Liver (tissue), 9 donors: ENCODE data around the gene HDGFL3. TPM values are rescaled to one million over a fixed set of nuclear protein-coding genes. Genes with fewer than 3 reads are reported as not detected.
"Not testable (repeated sequence)": the region's sequence is repeated elsewhere in the genome, so short reads cannot be mapped to it uniquely, and the experiment has no call there.

Source experiments
- DNase-seq: peaks from one replicate; pipeline ENCODE4 v3.0.0-alpha.2; 2017; ENCODE audit warnings: low spot score
- H3K27ac ChIP-seq, 2 donors: one replicate each; pipeline ENCODE4 v1.7.0; 2013; ENCODE audit warnings: inconsistent platforms in 2 of 2, low read length in 2 of 2, control low read depth in 1 of 2, low read depth in 1 of 2, mild to moderate bottlenecking in 1 of 2
- H3K27me3 ChIP-seq, 4 donors: one replicate each; pipeline versions ENCODE4 v1.6.1 to v1.7.0; 2013; ENCODE audit warnings: low read length in 3 of 4, inconsistent platforms in 1 of 4, mild to moderate bottlenecking in 1 of 4, moderate library complexity in 1 of 4; ENCODE audit not compliant: control insufficient read depth in 4 of 4, insufficient read depth in 4 of 4
- H3K36me3 ChIP-seq, 4 donors: one replicate each; pipeline versions ENCODE4 v1.6.1 to v1.7.0; 2013; ENCODE audit warnings: low read length in 3 of 4, mild to moderate bottlenecking in 3 of 4, low read depth in 1 of 4, moderate library complexity in 1 of 4; ENCODE audit not compliant: control insufficient read depth in 4 of 4, insufficient read depth in 3 of 4
- H3K4me1 ChIP-seq, 4 donors: one replicate each; pipeline versions ENCODE4 v1.6.1 to v1.7.0; 2013; ENCODE audit warnings: low read length in 3 of 4, mild to moderate bottlenecking in 3 of 4, moderate library complexity in 1 of 4; ENCODE audit not compliant: control insufficient read depth in 4 of 4, insufficient read depth in 4 of 4
- H3K4me3 ChIP-seq, 3 donors: one replicate each; pipeline versions ENCODE4 v1.6.1 to v1.7.0; 2013; ENCODE audit warnings: low read length in 3 of 3, control low read depth in 1 of 3, low read depth in 1 of 3, mild to moderate bottlenecking in 1 of 3
- H3K9ac ChIP-seq, 2 donors: one replicate each; pipeline ENCODE4 v1.7.0; 2013; ENCODE audit warnings: low read length in 2 of 2, mild to moderate bottlenecking in 2 of 2, moderate library complexity in 2 of 2, control low read depth in 1 of 2, low read depth in 1 of 2
- H3K9me3 ChIP-seq, 4 donors: one replicate each; pipeline versions ENCODE4 v1.6.1 to v1.7.0; 2013; ENCODE audit warnings: low read length in 3 of 4; ENCODE audit not compliant: control insufficient read depth in 4 of 4
- FOXA1 ChIP-seq: IDR thresholded peaks from 2 replicates; pipeline ENCODE4 v1.6.1; 2016; ENCODE audit warnings: antibody characterized with exemption
- GABPA ChIP-seq, 2 donors: IDR thresholded peaks in 1 of 2; conservative IDR thresholded peaks in 1 of 2; 2 replicates each; pipeline ENCODE4 v1.6.1; 2016; ENCODE audit warnings: antibody characterized with exemption in 2 of 2, mild to moderate bottlenecking in 1 of 2, moderate library complexity in 1 of 2
- HNF4A ChIP-seq, 2 donors: conservative IDR thresholded peaks; 2 replicates each; pipeline ENCODE4 v1.6.1; 2016; ENCODE audit warnings: antibody characterized with exemption in 2 of 2, mild to moderate bottlenecking in 2 of 2
- JUND ChIP-seq, 2 donors: IDR thresholded peaks; 2 replicates each; pipeline ENCODE4 v1.6.1; 2016; ENCODE audit warnings: antibody characterized with exemption in 2 of 2
- MAX ChIP-seq: IDR thresholded peaks from 2 replicates; pipeline ENCODE4 v1.6.1; 2016; ENCODE audit warnings: antibody characterized with exemption
- NR2F2 ChIP-seq: IDR thresholded peaks from 2 replicates; pipeline ENCODE4 v1.6.1; 2016; ENCODE audit warnings: antibody characterized with exemption
- RAD21 ChIP-seq, 2 donors: IDR thresholded peaks; 2 replicates each; pipeline ENCODE4 v1.6.1; 2016; ENCODE audit warnings: antibody characterized with exemption in 2 of 2, mild to moderate bottlenecking in 2 of 2
- RXRA ChIP-seq, 2 donors: IDR thresholded peaks; 2 replicates each; pipeline ENCODE4 v1.6.1; 2017 to 2018; ENCODE audit warnings: antibody characterized with exemption in 2 of 2, mild to moderate bottlenecking in 1 of 2
- SP1 ChIP-seq: IDR thresholded peaks from 2 replicates; pipeline ENCODE4 v1.6.1; 2018; ENCODE audit warnings: antibody characterized with exemption, mild to moderate bottlenecking
- TAF1 ChIP-seq: conservative IDR thresholded peaks from 2 replicates; pipeline ENCODE4 v1.6.1; 2016; ENCODE audit warnings: antibody characterized with exemption, mild to moderate bottlenecking
- YY1 ChIP-seq: IDR thresholded peaks from 2 replicates; pipeline ENCODE4 v1.6.1; 2016; ENCODE audit warnings: antibody characterized with exemption, mild to moderate bottlenecking
- ZBTB33 ChIP-seq: IDR thresholded peaks from 2 replicates; pipeline ENCODE4 v1.6.1; 2016; ENCODE audit warnings: antibody characterized with exemption
- WGBS: extraction: QIAGEN DNeasy Blood & Tissue Kit; methylation state at CpG from one replicate; pipeline ENCODE4 v1.1.7; 2013; 5-methylcytosine and 5-hydroxymethylcytosine counted together
- polyA plus RNA-seq, 2 donors: library from polyadenylated mRNA; stranded (reverse) in 1 of 2; unstranded in 1 of 2; fragments of 200-250 nt in 1 of 2; fragments of >200 nt in 1 of 2; fragmentation: Nextera tagmentation in 1 of 2; extraction: Ambion mirVana in 1 of 2; gene quantifications; one replicate each; pipeline versions ENCODE4 v1.2.1 to v1.2.3, GENCODE V29; 2013 to 2015
- total RNA-seq, 2 donors: library from RNA; depleted of rRNA; stranded (reverse); fragments of >200 nt; gene quantifications; one replicate each; pipeline ENCODE4 v1.2.3, GENCODE V29; 2014
- TF ChIP-seq, protein P1 (sequence below): fragments of 150-350 bp; IDR thresholded peaks from 2 replicates; pipeline ENCODE4 v1.5.1; 2017; ENCODE audit warnings: improper control_type of control experiment, low read depth, low read length; ENCODE audit not compliant: missing input control
- donor health status: healthy.
- donor health status: healthy.
- donor health status: healthy.
- donor health status: healthy.
- donor health status: healthy.

HDGFL3 gene
- total and polyA plus RNA-seq, 4 donors, result 0.44 to 3.5 (median 1.0) TPM

GRCh38 chr15:83094583-83094982 is 113.0 kb downstream of the HDGFL3 start:
- DNase-seq, result no peak
- no peaks in the 10 kb centered on the region for H3K36me3 ChIP-seq
- WGBS, result 85% methylated on average over 5 of the region's 5 CpGs
- H3K27me3 ChIP-seq, result peaks cover 0 to 6% (median 0%) of the 10 kb centered on the region in 4 donors
- peaks cover 1 to 9% (median 3%) of the 10 kb centered on the region in 4 donors for H3K9me3 ChIP-seq
- TF ChIP-seq, protein P1, sequence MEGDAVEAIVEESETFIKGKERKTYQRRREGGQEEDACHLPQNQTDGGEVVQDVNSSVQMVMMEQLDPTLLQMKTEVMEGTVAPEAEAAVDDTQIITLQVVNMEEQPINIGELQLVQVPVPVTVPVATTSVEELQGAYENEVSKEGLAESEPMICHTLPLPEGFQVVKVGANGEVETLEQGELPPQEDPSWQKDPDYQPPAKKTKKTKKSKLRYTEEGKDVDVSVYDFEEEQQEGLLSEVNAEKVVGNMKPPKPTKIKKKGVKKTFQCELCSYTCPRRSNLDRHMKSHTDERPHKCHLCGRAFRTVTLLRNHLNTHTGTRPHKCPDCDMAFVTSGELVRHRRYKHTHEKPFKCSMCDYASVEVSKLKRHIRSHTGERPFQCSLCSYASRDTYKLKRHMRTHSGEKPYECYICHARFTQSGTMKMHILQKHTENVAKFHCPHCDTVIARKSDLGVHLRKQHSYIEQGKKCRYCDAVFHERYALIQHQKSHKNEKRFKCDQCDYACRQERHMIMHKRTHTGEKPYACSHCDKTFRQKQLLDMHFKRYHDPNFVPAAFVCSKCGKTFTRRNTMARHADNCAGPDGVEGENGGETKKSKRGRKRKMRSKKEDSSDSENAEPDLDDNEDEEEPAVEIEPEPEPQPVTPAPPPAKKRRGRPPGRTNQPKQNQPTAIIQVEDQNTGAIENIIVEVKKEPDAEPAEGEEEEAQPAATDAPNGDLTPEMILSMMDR, result no peak
- TF ChIP-seq HNF4A (conservative IDR thresholded peaks at IDR 0.05) (no peak), RXRA (IDR thresholded peaks at IDR 0.05) (no peak), GABPA (IDR thresholded peaks at IDR 0.05 in 1 of 2, conservative IDR thresholded peaks at IDR 0.05 in 1 of 2) (no peak), ZBTB33 (no peak), FOXA1 (no peak), JUND (IDR thresholded peaks at IDR 0.05) (no peak), TAF1 (no peak), MAX (no peak), NR2F2 (no peak)
- H3K4me1 ChIP-seq, result no peaks in the 10 kb centered on the region
- H3K27ac ChIP-seq, result no peak overlapping the region
- H3K9ac ChIP-seq, result no peak overlapping the region
- H3K4me3 ChIP-seq, result no peak overlapping the region

- H3K27ac ChIP-seq, result peak overlapping the region in 1 of 2 donors; percentile 10
- peaks cover 0 to 1% (median 0%) of the 10 kb centered on the region in 4 donors for H3K9me3 ChIP-seq
- H3K36me3 ChIP-seq, result no peaks in the 10 kb centered on the region
- WGBS, result 65% methylated on average over 4 of the region's 4 CpGs
- H3K4me3 ChIP-seq, result no peak overlapping the region
- H3K4me1 ChIP-seq, result no peaks in the 10 kb centered on the region
- H3K9ac ChIP-seq, result no peak overlapping the region
- DNase-seq, result no peak
- no peaks in the 10 kb centered on the region for H3K27me3 ChIP-seq
- TF ChIP-seq RAD21 (IDR thresholded peaks at IDR 0.05), result peak in 1 of 2 donors; percentile 5
- peak; percentile 26 for TF ChIP-seq SP1
- TF ChIP-seq TAF1, result peak; percentile 18
- TF ChIP-seq YY1, result no peak
- TF ChIP-seq ZBTB33, result no peak
- TF ChIP-seq, protein P1, result no peak
Observed at GRCh38 chr15:83092309-83092976, 115.2 kb downstream of the HDGFL3 start.

DNA sequence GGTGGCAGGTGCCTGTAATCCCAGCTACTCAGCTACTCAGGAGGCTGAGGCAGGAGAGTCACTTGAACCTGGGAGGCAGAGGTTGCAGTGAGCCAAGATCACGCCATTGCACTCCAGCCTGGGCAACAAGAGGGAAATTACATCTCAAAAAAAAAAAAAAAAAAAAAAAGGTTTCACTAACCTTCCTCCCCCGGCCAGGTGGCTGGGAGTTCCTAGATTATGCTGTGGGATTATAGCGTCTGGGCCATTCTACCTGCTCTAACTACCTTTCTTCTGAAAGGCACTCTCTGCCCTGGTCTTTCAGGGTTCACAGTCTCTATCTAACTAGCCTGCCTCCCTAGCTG is 115.7 kb downstream of the HDGFL3 start:
- not testable (repeated sequence) for H3K4me3 ChIP-seq, H3K4me1 ChIP-seq, DNase-seq, H3K27me3 ChIP-seq, H3K9ac ChIP-seq, H3K36me3 ChIP-seq, H3K9me3 ChIP-seq
- whole genome bisulfite sequencing, result 81% methylated on average over 3 of the region's 3 CpGs
- peak overlapping the region in 1 of 2 donors; percentile 10 for H3K27ac ChIP-seq
